ENCODE data around the gene MINDY4. TPM values are rescaled to one million over a fixed set of nuclear protein-coding genes. Genes with fewer than 3 reads are reported as not detected.
"Not testable (repeated sequence)": the region's sequence is repeated elsewhere in the genome, so short reads cannot be mapped to it uniquely, and the experiment has no call there.

The MINDY4 gene
- total RNA-seq, 1 donor from 2014 or later, result 0.40 TPM

DNA sequence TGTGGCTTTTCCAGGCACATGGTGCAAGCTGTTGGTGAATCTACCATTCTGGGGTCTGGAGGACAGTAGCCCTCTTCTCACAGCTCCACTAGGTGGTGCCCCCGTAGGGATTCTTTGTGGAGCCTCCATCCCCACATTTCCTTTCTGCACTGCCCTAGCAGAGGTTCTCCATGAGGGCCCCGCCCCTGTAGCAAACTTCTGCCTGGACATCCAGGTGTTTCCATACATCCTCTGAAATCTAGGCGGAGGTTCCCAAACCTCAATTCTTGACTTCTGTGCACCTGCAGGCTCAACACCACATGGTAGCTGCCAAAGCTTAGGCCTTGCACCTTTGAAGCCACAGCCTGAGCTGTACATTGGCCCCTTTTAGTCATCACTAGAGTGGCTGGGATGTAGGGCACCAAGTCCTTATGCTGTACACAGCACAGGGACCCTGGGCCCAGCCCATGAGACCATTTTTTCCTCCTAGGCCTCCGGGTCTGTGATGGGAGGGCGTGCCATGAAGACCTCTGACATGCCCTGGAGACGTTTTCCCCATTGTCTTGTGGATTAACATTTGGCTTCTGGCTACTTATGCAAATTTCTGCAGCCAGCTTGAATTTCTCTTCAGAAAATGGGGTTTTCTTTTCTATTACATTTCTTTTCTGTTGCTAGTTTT, 62.9 kb downstream of the MINDY4 start:
- DNase-seq (ENCODE audit: low read depth in 2 of 2), result not testable (repeated sequence)

DNA sequence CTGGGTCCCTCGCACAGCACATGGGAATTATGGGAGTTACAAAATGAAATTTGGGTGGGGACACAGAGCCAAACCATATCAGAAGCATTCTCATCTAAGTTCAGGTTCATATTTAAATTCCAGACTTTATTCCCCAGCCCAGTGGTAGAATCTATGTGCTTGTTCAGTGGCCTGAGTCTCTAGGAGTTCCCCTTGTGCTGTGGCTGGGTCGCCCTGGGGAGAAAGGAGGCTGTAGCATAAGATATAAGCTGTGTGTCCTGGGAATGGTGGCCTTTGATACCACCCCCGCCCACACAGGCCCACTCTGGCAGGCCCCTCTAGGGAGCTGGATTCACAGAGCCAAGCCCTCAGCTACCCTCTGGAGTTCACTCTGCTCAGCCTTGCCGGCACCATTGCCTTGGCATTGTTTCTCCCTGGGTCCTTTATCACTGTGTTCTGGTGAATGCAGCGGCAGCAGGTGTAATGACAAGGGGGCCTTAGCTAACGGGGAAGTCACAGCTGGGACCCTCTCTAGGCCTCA, 64.2 kb downstream of the MINDY4 start:
- no peak for DNase-seq (ENCODE audit: low read depth in 2 of 2)

DNA sequence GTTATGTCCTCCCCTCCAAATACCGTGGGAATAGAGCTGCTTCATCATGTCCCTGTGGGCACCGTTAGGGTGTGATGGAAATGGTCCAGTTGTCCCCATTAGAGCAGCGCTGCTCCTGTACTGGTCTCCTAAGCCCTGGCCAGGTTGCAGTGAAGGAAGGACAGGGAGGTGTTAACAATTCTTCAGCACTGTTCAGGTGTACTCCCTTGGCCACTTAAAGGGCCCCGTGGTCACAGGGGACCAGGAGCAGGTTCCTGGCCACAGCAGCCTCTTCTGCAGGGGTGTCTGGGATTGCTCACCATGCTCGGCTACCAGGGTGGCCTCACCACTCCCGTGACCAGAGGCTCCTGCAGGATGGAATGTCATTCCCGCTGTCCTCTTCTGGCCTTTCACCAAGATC, 65.8 kb downstream of the MINDY4 start:
- no peak for DNase-seq (ENCODE audit: low read depth in 2 of 2)

DNA sequence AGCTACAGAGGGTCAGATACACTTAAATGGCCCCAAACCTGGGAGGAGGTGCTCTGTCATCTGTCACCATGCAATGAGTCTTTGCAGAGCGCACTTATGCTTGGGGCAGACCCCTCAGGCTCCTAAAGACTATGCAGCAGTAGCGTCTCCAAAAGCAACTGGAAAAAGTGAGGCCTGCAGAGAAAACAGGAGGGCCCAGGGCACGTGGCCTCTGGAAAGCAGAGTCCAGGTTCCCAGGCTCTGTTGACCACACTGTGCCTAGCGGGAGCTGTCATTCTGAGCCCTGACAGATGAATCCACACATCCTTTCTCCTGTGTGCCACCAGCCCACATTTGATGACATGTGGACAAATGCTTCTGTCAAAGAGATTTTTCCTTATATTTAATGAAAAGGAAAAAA, 66.4 kb downstream of the MINDY4 start:
- no peak for DNase-seq (ENCODE audit: low read depth in 2 of 2)

DNA sequence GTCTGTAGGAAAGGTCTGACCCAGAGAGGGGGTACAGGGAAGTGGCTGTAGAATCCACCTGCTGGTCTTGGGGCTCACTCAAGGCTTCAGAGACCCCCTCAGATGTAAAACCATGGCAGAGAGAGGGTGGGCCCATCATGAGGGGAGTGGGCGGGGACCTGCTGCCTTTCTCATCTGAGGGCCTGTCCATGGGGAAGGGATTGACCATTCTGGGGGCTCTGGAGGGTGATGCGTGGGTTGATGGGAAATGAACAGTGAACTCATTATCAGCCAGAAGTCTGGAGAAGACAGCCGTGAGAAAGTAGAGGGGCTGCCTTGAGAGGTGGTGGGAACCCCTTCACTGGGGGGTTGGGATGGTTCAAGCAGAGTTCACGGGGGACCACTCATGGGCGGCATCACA, 66.8 kb downstream of the MINDY4 start:
- DNase-seq (ENCODE audit: low read depth in 2 of 2), result no peak

DNA sequence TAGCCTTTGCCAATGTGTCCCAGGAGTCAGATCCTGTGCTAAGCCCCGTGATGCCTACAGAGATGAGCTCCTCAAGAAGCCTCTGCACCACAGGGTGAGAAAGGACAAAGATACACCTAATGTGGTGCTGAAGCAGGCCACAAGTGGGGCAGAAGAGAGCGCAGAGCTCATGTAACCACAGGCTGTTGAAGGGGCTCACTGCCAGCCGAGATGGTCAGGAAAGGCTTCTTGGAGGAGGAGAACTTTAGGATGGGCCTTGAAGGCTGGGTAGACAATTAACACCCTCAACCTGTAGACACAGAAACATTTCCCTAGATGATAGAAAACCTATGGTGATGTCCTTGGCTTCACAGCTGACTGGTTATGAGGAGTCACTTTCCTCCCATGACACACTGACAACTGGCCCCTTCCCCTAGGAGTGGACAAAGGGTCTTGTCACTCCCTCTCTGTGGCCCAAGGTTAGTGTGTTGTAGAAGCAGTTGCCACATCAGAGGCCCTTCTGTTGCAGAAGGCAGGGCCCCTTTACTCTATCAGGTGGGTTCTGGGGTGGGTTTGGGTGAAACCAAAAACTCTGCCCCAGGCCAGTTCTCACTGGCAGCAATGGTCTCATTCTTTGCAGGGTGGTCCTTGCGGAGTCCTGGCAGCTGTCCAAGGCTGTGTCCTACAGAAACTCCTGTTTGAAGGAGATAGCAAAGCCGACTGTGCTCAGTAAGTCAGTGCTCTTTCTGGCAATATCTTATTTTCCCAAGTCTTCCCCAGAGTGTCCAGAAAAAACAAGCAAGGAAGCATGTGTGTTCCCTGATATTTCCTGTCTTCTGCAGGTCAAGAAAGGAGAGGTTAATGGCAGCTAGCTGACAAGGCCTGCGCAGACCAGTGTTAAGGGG, 69.2 kb downstream of the MINDY4 start:
- peak in 1 of 2 donors; percentile 50 for DNase-seq (ENCODE audit: low read depth in 2 of 2)

DNA sequence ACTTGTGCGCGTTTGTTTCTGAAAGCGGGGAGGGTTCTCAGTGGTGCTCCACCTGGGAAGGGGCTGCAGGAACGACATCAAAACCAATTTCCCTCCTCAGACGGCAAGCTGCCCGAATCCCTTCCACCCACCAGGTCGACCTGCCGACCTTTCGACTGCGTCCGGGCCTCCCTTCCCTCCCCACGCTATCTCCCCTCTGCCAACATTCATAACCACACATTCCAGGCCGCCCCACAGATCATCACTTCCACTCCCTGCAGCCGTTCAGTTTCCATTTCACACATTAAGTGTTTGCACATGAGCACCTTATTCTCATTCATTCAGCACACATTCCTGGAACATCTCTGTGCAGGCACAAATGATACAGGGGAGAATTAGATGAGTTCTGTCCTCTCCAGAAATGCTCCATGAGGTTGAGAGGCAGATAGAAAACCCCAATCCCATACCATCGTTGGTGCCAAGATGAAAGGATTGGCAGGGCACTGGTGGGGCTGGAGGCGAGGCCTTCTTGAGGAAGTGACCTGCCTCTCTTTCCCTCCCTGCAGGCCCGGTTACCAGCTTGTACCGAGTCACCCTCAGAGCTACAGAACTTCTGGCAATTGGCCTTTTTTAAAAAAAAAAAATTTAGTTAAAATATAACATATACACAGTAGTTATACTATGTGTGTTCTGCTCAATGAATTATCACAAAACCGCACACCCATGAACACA, 70.0 kb downstream of the MINDY4 start:
- DNase-seq (ENCODE audit: low read depth in 2 of 2), result no peak

DNA sequence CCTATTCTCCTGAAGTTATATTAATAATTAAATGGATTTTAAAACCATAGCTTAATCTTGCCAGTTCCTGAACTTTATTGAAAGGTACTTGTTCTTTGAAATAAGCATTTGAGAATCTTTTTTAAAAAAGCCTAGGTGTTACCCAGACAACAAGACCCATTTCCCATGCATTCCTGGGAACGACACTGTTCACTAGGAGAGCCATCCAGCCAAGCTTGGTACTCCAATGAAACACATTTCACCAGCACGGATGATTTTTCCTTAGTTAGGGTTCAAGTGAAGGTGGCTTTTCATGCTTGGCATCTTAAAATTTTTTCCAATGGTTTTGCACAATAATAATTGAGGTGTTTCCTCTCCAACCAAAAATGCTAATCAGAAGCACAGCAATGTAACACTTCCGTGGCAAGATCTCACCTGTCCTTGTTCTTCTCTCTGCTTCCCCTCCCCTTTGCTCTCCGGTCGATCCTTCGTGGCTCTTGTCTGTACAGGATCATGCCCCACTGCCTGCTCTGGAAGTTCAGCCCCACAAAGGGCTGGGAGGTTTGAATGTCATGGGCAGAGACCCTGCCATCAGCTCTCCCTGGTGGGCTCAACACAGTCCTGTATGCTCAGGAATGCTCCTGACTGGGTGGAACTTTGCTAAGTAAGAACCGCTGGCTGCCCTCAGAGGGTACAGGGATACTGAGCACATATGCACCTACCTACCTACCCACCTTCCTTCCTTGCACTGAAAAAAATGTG, 70.8 kb downstream of the MINDY4 start:
- DNase-seq (ENCODE audit: low read depth in 2 of 2), result no peak

DNA sequence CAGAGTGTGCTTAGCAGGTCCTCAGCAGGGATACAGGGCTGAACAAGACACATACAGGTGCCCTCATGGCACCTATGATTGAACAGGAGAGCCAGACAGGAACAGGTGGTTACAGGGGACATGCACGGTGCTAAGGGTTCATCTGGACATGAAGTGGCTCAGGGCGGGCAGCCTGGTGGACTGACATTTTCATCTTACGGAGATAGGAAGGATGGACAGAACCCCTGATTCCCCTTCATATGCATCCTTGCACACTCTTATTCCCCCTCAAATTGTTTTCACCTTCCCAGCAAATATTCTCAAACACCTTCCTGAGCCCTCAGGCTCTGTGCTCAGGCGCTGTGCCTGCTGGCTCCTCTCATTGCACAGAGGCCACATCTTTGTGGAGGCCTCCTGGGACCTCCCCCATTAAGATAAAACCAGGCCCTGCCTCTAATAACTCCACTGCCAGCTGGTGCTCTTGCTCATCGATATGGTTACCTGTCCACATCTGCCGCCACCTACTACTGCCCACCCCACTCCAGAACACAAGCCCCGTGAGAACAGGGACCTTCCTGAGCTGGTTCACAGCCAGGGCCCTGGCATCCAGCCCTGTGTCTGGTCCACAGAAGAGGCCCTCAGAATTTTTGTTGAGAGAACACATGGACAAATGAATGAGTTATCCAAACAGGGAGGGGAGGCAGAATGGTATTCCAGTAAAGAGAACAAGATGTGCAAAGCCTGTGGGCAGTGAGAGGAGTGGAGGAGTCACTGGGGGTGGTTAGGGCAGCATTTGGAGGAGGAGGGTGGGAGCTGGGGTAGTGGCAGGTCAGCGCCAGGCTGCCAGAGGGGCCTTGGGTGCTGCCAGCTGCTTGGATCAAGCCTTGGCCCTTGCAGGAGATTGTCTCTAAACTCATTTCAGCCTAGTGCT, 71.6 kb downstream of the MINDY4 start:
- no peak for DNase-seq (ENCODE audit: low read depth in 2 of 2)

DNA sequence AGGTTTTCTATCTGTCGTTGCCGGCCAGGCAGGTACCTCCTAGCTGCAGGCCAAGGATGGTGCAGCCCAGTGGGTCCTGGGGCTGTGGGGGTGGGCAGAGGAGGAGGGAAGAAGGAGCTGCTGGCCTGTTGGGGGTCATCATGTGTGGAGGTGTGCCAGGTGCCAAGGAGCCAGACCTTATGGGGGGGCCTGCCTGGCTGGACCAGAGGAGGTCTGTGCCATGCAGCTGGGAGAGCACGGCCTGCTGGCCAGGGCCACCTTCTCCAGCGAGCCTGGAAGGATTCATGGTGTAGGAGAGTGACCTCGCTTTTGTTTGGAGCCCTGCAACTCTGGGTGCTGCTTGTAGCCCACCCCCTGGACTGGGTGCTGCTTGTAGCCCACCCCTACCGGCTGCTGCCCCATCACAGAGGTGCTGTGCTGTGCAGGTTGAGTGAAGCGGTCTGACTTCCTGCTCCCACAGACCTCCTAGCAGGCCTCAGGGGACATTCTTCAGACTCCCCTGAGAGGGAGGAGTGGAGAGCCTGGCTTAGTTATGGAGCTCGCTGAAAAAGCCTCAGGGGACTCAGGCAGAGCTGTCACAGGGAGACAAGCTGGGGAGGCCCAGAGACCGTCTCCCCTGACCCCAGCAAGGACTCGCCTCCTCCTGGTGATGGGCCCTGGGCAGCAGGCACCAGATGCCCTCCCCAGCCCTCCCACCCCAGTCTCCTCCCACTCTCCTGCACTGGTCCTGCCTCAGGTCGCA, 72.7 kb downstream of the MINDY4 start:
- DNase-seq (ENCODE audit: low read depth in 2 of 2), result no peak

DNA sequence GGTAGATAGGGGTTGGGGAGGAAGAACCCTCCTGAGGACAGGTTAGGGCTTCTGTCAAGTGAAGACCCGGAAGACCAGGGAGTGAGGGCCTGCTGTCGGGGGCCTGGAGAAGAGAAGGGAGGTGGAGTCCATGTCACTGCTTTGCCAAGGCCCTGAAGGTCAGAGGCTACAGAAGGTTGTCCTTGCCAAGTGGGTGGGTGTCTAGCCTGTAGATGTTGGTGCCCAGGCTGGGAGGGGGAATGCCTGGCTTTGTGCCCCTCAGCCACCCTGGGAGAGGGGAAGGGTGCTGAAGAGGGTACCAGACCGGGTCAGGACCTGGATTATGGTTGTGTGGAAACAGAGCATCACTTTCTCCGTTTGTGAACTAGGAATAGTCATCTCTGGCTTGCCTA, 73.3 kb downstream of the MINDY4 start:
- no peak for DNase-seq (ENCODE audit: low read depth in 2 of 2)

DNA sequence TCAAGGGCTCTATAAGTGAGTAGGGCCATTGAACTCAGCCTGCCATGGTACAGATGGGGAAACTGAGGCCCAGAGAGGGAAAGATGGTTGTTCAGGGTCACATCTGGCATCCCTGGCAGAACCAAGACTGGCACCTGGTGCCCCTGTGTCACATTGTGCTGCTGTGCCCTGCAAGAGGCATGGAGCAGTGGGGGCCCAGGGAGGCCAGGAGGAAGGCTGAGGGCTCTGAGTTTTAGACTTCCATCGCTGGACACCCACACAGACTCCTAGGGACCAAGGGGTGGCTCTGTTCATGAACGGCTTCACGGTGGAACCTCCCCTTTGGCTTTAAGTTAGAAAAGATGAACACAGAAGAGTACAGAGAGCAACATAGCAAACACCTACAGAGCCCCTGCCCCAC, 73.7 kb downstream of the MINDY4 start:
- DNase-seq (ENCODE audit: low read depth in 2 of 2), result no peak

DNA sequence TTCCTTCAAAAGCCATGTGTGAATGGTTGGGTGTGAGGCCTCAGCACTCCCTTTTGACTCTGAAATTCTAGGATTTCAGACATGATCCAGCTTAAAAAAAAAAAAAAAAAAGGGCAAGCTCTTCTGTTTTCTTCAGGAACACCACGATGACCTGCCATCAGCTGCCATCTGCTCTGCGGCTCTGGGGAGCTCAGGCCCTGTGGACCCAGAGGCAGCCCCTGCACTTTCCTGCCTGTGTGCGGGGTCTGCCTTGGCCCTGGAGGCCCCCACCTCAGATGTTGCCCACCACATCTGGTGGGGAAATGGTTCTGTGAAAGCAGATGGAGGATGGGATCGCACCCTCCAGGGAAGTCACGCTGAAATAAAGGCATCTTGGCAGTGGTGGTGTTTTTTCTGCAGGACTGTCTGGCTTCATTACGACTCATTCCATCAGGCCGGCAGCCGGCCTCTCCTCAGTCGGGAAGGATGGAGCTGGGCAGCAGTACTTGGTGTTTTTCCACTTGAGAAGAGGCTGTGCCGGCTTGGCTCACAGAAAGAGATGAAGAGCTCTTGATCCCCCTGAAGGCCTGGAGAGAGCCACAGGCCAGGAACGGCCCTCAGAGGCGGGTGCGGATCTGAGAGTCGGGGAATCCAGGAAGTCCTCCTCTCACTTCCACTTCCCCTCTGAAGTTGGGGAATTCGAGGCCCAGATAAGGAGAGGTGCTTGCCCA, 74.4 kb downstream of the MINDY4 start:
- peak in 1 of 2 donors; percentile 40 for DNase-seq (ENCODE audit: low read depth in 2 of 2)

DNA sequence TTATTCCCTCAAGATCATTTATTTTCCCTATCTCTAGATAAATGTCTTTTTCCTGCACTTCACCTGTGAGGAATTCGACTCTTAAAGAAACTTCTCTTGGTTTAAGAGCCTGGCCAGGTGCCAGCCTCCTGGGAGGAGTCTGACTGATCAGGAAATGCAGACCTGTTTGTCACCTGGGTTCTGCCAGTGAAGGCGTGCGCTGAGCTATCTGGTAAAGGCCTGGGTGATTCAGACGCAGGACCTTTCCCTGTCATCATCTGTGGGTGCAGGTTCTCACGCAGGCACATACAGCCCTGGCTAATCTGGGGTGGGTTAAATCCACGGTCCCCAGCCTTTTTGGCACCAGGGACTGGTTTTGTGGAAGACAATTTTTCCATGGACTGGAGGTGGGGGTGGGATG, 75.2 kb downstream of the MINDY4 start:
- no peak for DNase-seq (ENCODE audit: low read depth in 2 of 2)

DNA sequence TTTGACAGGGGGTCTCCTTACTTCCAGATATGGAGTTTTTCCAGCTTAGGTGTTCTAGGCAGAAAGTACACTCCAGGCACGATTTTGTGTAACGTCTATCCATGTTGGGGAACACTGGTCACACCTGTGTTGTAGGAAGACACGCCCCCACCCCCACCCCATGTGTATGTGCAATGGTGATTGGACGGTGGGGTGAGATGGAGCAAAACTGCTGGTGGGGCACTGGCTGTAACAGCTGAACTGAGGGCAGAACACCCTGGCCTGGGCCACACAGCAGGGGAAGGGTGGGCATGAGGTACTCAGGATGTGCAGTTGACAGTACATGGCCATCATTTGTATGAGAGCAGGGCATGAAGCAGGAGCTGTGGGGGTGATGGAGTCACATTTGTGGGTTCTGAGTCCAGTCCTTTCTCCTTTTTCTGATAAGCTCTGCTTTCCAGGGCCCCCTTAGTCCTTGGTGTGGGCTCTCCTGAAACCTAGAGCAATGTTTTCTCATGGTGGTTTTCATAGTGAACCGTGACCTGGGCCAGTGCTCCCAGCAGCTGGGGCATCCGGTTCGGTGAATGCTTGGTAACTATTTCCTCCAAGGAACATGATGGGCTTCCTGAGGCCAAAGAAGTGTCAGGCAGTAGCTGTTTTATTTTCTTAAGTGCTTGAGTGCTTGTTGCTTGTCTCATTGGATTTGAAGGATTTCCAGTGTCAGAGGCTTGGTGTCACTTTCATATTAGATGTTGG, 77.1 kb downstream of the MINDY4 start:
- peak in 1 of 2 donors; percentile 79 for DNase-seq (ENCODE audit: low read depth in 2 of 2)

DNA sequence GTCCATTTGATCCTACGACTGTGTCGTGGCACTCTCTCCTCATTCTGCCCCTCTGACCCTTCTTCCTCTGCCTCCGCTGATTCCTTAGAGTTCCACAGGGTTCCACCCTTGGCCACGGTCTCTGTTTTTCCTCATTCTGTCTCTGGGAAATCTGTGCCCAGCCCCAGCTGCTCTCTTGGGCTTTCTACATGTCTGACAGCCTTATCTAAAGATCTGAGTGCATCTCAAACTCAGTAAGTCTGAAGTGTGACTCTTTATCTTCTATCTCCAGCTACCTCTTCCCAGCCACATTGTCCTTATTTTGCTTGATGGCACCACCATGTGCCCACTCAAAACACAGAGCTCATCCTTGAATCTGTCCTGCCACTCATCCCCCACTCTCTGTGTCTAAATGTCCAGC, 78.3 kb downstream of the MINDY4 start:
- DNase-seq (ENCODE audit: low read depth in 2 of 2), result no peak

DNA sequence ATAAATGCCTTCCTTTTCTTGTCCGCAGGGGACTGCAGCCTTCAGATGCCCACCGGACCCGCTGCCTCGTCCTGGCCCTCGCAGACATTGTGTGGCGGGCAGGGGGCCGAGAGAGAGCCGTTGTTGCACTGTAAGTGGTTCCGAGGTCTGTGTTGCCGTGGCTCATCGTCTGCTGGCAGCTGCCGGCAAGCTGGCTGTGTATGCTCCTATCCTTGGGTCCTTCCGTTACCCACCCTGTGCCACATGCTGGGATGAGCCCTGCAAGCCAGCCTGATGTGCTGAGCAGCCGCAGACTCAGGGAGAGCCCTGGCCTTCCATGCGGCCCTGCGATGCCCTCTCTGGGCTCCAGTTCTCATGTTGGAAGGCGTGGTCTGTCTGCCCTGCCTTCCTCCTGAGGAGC, 79.2 kb downstream of the MINDY4 start:
- DNase-seq (ENCODE audit: low read depth in 2 of 2), result no peak

DNA sequence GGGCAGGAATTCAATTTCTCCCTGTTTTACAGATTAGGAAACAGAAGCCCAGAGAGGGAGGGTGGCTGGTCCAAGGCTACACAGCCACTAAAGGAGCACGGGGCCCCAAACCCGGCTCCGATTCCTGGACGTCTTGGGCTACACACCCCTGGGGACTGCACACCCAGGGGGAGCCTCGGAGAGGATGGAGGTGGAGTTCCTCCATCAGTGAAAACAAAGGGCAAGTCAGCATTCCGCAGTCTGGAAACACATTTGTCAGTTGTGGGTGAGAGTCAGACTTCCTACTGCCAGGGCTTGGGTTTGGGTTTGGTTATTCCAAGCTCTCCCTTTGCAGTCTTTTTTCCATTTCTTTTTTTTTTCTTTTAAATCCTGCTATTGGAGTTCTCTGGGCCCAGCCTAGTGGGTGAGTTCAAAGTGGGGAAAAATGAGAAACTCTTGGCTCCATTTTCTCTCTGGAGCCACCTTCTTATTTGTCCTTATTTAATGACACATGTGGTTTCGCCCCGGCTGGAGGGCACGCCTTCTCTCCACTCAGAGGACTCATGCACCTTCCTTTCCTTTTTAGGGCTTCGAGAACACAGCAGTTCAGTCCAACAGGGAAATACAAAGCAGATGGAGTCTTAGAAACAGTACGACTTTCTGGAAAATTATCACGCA, 80.6 kb downstream of the MINDY4 start:
- peak in 1 of 2 donors; percentile 28 for DNase-seq (ENCODE audit: low read depth in 2 of 2)

All from lung microvascular endothelial cell (primary cell).